Stomach (tissue), 4 donors: ENCODE results near the gene TRAPPC3.

Experiments used
- POLR2A ChIP-seq, 4 donors: fragments of 450-650 bp; IDR thresholded peaks; one replicate each; pipeline ENCODE4 v1.6.1; 2016; ENCODE audit warnings: antibody characterized with exemption in 4 of 4, control low read depth in 2 of 4, mild to moderate bottlenecking in 1 of 4, moderate library complexity in 1 of 4
- TF ChIP-seq, protein P1 (sequence below), 7 experiments: fragments of 450-650 bp in 4 of 7; fragments of 200-600 bp in 3 of 7; sonication (generic) in 3 of 7; IDR thresholded peaks; one replicate each; pipeline ENCODE4 v1.5.1; 2016 to 2019; ENCODE audit warnings: antibody characterized with exemption in 7 of 7, control low read depth in 2 of 7, mild to moderate bottlenecking in 1 of 7

DNA sequence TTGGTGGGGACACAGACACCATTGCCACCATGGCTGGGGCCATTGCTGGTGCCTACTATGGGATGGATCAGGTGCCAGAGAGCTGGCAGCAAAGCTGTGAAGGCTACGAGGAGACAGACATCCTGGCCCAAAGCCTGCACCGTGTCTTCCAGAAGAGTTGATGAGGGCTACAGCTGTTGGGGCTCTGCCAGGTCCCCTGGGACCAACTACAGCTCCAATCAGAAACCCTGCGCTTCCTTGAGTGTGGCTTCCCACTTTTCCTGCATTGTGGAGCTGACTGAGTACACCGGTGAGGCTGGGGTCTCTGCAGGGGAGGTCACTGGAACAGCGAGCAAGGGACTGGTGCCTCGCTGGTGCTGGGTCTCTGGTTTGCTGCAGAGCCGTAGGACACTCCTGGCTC, 56.1 kb downstream of the TRAPPC3 start:
- TF ChIP-seq, protein P1, sequence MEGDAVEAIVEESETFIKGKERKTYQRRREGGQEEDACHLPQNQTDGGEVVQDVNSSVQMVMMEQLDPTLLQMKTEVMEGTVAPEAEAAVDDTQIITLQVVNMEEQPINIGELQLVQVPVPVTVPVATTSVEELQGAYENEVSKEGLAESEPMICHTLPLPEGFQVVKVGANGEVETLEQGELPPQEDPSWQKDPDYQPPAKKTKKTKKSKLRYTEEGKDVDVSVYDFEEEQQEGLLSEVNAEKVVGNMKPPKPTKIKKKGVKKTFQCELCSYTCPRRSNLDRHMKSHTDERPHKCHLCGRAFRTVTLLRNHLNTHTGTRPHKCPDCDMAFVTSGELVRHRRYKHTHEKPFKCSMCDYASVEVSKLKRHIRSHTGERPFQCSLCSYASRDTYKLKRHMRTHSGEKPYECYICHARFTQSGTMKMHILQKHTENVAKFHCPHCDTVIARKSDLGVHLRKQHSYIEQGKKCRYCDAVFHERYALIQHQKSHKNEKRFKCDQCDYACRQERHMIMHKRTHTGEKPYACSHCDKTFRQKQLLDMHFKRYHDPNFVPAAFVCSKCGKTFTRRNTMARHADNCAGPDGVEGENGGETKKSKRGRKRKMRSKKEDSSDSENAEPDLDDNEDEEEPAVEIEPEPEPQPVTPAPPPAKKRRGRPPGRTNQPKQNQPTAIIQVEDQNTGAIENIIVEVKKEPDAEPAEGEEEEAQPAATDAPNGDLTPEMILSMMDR (IDR thresholded peaks at IDR 0.05) = no peak
- TF ChIP-seq POLR2A (IDR thresholded peaks at IDR 0.05) = no peak
